ENCODE measurements around the gene SIRPA.
A peak's percentile ranks its signal among the peaks of the same experiment; 100 is the strongest.

The SIRPA gene

DNA sequence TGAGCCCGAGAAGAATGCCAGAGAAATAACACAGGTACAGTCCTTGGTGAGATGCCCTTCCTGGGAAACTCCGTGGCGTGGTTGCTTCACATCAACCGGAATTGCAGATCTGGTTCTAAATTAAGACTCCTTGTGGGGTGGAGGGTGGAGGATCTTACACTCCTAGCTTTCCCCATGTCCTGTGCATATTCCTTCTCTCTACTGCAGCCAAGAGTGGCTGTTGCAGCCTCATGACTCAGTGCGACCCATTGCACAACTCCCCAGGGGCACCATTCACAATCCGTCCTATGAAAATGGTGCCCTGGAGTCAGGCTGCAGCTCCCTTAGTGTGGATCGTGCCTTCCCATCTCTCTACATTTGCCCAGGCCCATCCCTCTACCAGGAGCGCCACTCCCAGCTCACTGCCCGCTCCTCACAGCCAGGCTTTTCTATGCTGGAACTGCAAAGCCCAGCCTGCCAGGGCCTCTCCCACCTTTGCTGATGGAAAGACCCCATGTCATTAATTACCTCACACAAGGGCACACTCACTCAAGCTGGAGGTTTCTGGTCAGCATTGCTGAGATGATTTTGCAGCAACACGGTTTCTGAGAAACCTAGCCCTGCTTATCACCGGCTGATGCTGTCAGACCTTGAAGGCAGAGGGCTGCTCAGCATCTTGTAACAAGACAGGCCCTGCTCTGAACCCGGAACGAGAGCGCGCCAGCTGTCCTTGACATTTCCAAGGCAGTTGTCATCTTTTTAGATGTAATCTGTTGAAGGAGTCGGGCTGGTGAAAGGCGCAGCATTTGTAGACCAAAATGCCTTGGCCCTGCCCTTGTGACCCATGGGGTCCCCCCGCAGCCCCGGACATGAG lies 39.7 kb downstream of the SIRPA start:
- DNase-seq: no peak

DNA sequence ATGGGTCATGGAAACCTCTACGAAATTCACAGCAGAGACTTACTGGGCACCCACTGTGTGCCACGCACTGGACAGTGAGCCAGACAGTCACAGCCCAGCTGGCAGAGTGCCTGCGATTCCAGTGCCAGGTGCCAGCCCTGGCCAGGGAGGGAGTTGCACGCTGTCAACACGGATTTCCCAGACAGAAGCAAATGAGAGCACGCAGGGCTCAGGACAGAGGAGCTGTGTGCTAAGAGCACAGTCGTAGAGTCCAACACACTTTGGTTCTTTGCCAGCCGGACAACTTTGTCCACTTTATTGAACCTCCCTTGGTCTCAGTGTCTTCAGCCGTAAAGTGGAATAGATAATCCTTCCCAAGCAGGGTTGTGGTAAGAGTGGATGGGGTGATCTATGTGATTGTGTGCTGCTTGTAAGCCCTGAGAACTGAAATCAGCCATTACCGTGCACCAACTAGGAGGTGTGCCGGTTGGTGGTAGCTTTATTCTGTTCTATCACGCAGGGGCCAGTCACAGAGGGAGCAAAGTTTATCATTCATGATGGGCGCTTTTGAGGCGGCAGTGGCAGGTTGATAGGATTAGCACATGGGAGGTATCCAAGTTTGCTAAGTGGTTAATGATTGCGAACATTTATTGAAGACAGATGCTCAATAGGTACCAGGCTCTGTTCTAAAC lies 40.6 kb downstream of the SIRPA start:
- DNase-seq: no peak

DNA sequence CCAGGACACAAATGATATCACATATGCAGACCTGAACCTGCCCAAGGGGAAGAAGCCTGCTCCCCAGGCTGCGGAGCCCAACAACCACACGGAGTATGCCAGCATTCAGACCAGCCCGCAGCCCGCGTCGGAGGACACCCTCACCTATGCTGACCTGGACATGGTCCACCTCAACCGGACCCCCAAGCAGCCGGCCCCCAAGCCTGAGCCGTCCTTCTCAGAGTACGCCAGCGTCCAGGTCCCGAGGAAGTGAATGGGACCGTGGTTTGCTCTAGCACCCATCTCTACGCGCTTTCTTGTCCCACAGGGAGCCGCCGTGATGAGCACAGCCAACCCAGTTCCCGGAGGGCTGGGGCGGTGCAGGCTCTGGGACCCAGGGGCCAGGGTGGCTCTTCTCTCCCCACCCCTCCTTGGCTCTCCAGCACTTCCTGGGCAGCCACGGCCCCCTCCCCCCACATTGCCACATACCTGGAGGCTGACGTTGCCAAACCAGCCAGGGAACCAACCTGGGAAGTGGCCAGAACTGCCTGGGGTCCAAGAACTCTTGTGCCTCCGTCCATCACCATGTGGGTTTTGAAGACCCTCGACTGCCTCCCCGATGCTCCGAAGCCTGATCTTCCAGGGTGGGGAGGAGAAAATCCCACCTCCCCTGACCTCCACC lies 42.2 kb downstream of the SIRPA start:
- no peak for DNase-seq

DNA sequence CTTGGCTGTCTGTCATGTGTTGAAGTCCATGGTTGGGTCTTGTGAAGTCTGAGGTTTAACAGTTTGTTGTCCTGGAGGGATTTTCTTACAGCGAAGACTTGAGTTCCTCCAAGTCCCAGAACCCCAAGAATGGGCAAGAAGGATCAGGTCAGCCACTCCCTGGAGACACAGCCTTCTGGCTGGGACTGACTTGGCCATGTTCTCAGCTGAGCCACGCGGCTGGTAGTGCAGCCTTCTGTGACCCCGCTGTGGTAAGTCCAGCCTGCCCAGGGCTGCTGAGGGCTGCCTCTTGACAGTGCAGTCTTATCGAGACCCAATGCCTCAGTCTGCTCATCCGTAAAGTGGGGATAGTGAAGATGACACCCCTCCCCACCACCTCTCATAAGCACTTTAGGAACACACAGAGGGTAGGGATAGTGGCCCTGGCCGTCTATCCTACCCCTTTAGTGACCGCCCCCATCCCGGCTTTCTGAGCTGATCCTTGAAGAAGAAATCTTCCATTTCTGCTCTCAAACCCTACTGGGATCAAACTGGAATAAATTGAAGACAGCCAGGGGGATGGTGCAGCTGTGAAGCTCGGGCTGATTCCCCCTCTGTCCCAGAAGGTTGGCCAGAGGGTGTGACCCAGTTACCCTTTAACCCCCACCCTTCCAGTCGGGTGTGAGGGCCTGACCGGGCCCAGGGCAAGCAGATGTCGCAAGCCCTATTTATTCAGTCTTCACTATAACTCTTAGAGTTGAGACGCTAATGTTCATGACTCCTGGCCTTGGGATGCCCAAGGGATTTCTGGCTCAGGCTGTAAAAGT lies 43.5 kb downstream of the SIRPA start:
- no peak for DNase-seq

DNA sequence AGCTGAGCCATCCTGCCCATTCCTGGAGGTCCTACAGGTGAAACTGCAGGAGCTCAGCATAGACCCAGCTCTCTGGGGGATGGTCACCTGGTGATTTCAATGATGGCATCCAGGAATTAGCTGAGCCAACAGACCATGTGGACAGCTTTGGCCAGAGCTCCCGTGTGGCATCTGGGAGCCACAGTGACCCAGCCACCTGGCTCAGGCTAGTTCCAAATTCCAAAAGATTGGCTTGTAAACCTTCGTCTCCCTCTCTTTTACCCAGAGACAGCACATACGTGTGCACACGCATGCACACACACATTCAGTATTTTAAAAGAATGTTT lies 44.0 kb downstream of the SIRPA start:
- DNase-seq: no peak

DNA sequence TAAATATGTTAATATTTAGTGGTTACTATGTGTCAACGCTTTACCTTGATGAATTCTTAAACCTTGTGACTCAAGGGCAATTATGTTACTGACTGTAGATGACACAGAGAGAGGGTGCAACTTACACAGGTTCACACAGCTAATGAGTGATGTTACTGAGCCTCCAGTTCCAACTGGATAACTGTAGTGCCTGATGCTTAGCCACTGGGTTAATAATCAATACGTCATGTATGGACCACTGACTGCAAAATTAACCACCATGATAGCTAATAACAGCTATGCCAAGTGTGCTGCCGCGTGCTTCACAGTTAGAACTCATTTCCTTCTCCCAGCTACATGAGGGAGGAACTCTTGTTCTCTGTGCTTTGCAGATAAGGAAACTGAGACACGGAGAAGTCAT lies 45.4 kb downstream of the SIRPA start:
- DNase-seq: no peak

DNA sequence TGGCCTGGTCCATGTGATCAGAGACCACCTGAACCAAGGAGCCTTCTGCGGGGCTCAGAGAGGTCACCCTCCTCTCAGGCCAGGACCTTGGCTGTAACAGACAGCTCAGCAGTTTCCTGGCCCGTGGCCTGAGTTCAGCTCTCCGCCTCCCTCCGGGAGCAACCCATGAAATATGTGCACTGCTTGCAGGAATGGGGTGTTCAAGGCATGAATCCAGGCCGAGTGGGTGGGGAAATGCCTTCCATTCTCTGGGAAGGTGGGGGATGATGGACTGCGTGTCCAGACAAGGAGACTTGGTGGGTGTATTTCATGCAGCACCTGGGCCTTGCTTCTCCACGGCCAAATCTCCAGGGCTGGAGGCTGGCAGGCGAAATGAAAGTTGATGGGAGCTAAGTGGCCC lies 46.0 kb downstream of the SIRPA start:
- no peak for DNase-seq

DNA sequence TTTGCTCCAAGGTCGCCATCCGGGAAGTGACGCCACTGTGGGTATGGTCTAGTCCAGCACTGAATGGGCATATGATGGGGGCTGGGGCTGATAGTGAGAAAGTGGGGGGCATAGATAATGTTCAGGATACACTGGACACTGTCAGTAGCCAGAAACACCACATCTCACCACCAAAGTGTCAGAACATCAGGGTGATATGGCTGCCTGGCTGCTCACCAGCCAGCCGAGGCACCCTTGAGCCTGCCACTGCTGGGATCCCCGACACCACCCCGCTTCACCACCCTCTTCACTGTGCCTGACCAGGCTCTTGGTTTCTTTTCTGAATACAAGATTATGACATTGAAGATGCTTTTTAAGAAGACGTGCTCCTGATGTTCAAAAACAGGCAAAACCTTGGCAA lies 46.9 kb downstream of the SIRPA start:
- DNase-seq: no peak

DNA sequence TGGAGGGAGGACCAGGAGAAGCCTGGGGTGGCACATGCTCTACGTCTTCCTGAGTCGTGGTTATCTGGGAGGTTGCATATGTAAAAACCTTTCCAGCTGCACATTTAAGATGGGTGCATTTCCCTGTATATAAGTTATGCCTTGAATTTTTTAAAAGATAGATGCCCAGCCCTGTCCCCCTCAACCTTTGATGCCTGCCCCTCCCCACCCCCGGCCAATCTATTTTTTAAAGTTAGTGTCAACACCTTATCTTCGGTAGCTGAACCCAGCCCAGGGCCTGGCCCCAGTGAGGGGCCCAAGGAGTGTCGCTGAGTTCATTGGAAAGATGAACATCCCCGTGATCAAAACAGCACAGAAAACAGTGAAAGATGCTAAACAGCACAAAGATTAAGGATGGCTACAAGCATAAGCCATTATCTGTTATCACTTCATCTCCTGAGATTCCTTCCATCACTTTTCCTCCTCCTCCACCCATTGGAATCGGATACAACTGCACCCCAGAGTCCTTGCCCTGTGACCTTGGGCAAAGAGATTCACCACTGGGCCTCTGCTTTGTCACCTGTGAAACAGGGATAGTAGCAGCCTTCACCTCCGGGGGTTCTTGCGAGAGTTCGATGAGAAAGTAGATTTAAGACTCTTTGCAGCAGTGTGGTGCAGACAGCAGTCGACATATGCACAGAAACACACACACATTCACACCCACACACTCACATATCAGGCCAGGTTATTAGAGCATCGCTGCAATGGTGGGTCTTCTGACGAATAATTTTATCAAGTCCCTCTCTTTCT lies 47.5 kb downstream of the SIRPA start:
- no peak for DNase-seq

DNA sequence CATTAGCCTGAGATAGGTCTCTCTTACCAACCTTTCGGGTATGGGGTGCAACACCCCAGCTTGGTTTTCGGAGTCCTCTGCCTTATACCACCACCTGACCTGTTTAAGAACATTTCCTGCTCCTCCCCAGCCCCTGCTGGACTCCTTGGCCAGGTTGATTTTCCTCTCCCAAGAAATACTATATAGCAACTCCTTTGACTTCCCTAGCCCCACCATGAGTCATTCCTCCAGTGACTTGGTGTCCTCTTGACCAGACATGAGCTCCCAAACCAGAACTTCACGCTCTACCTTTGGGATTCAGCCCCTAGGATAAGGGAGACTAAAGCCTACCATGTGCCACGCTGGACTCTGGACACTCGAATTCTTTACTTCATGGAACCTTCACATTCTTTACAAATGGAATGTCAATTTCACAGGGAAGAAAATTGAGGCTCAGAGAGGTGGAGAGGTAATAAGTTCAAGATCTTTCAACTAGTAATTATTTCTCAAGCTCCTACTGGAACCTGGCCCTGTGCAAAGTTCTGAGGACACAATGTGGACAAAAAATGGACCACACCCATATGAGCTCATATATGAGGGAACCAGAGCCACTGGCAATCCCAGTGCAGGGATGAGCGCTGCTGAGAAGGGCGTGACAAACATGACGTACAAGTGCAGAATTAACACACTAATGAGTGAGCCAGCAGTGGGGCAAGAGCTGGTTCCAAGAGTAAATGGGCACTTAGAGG lies 48.2 kb downstream of the SIRPA start:
- DNase-seq: peak; percentile 19 to 74

DNA sequence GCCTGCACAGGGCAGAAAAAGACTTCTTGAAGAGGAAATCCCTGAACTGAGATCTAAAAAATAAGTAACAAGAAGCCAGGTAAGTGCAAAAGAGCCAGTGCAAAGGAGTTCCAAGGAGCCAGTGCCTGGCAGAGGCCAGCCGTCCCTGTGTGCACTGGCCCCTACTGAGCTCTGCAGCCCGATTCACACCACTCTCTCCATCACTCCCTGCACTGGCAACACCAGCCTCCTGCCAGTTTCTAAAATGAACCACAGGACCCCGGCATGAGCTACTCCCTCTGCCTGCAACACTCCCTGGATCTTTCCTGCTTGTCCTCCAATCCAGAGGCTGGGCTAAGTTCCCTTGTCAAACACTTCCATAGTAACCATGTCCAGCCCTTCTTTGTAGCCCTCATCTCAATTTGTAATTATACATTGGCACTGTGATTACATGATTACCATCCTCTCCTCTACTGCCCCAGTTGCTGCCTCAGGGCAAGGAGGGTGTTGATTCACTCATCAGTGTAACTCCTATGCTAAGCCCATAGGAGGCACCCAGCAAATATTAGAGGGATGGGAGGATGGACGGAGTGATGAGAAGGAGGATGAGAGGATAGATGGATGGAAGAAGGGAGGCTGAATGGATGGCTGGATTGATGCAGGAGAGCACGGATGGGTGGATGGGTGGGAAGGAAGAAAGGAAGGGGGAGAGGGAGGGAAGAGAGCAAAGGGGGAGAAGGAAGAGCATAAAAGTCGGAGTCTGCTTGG lies 49.3 kb downstream of the SIRPA start:
- DNase-seq: no peak

DNA sequence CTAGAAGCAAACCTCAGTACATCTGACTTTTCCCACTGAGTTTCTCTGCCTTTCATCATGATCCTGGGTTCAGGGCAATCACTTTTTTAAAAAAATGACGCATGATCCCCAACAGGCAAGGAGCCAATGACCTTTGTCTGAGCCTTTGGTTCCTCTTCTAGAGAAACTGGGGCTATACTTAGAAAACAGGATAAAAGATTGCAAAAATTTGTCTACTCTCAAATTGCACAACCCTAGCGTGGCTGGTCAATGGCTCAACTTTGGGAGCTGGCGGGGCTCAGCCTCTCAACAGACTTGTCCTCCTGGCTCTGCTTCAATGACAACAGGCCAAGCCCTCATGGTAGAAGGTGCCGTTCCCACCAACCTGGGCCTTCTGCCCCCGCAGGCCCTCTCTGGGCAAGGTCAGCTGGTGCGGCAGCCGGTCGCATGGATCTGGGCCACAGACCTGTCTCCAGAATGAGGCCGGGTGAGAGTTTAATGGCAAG lies 50.0 kb downstream of the SIRPA start:
- peak; percentile 31 to 69 for DNase-seq

DNA sequence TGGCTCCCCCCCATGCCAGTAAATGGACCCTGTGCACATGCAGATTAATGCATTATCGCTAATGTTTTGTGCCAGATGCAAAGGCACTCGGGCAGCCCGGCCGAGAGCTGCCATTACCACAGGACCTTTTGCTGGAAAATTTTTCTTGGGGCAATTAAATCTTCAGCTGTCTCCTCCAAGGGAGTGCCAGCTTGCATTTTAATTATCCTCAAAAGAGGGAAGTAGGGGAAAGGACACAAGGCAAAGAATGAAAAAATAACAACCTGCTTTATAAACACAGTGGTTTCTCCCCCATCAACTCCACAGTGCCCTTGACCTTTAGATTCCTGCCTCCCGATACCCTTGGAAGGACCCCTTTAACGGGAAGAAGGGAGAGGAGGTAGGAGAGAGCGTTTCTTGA lies 50.5 kb downstream of the SIRPA start:
- DNase-seq: no peak

DNA sequence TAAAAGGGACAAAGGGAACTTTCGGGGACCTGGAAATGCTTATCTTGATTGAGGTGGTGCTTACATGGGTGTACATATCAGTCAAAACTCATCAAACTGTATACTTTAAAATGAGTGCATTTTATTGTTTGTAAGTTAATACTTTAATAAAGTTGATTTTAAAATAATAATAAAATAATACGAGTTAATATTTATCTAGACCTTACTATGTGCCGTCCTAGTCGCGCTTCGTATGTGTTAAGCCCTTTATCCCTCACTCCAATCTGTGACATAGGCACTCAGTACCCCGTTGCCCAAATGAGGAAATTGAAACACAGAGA lies 51.2 kb downstream of the SIRPA start:
- DNase-seq: no peak

DNA sequence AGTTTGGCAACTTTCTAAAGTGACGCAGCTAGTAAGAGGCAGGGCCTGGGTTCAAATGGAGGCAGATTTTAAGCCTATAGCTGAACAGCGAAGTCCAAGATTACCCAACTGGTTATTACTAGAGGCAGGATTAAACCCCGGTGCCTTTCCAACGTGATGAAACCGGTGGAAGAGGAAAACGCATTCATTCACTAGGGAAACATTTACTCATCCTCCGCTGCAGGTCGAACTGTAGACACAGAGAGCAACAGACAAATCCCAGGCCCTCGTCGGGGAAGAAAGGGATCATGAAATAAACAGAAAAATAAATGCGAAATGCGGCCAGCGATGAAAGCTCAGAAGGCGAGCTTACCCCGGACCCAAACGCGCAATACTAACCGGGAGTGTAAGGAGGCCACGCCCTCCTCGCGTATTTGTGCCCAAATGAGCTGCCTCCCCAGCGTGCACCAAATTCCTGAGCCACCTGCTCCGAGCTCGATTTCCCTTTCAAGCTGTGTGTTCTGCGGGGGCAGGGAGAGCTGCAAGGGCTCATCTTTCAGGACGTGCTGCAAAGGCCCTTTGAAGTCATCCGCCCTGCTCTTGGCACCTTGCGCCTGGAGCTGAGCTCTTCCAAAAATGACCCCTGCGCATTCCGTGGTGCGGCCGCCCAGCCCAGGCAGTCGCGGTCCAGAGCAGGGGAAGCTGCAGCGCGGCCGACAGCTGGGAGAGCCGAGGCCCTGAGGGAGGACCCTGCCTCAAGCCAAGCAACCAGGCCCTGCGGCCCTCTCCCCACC lies 51.7 kb downstream of the SIRPA start:
- DNase-seq: peak; percentile 21 to 60

DNA sequence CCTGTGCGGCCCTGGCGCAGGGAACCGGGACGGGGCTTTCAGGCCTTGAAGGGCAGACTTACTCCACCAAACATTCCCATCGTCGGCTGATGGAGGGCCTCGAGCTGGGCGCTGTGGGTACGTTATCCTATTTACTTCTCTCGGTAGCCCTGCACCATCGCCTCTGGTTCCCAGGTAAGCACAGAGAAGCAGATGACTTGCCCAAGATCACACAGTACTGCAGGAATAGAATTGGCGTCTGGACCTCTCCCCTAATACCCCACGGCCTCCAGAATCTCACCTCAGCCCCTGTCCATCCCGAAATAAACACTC lies 52.3 kb downstream of the SIRPA start:
- no peak for DNase-seq

DNA sequence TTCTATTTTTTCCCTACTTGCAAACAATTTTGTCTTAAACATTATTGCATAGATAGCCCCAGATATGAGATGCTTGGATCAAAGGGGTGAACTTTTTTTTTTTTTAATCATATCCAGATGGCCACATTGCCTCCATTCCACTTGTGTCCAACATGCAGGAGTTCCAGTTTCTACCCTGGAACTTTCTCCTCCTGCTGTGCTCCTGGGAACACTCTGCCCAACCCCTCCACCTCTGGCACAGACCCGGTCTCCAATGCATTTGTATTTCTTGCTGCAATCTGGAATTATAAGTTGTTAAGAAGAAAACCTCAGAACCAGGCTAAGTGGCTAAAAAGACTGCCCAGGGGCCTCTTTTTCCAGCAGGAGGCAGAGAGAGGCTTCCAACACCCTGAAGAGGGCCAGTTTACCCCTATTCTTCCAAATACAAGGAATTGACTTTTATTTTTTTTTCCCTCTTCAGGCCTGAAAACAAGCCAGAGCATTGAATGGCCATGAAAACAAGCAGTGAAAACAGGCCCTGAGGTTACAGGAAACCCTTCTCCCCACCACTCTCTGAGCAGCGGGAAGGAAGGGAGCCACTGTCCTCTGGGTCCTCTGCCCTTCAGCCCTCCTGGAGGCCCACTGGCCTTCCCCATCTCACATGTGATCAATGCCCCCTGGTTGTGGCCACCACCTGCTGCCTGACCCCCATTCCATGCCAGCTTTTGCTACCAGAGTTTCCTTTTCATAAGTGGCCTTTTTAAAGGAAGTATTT lies 54.3 kb downstream of the SIRPA start:
- DNase-seq: no peak

DNA sequence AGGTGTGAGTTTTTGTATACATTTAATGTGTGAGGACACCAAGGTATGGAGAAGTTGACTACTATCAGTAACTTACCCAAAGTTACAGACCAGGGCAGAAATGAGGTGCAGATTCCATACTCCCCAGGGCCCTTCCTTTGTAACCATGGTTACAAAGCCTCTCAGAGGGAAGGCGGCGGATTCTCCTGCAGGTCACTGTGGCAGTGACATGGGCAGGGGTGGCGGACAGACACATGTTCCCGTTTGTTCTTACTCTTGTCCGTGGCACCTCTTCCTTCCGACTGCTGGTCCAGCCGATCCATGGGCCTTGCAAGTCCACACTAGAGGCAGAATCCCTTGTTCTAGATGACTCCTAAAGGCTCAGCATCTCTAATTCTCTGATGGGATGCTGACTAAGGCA lies 55.6 kb downstream of the SIRPA start:
- DNase-seq: no peak

DNA sequence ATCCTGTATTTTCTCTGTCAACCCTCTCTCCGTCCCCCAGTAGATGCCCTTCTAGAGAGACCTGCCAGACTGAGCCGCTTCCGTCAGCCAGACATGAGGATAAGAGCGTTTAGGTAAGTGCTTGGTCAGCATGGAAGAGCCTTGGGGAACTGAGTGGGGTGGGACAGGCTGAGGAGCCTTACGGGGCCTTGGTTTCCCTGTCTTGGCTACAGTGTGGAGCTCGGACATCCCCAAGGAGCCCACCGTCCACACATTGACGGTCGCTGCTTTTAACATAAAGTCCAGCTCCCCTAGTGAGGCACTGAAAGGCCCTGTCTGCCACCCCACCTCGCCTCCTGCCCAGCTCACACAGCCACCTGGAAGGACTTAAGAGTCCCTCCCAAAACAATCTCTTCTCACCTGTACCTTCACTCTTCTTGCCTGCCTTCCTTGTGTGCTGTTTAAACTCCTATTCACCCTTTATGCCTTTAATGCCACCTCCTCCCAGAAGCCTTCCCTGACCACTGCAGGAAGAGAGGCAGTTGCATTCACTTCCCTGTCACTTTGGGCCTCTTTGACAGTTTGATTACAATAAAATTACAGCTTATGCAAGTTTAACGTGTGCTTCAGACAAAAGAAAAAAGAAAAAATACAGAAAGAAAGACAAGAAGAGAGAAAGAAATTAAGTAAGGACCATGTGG lies 56.4 kb downstream of the SIRPA start:
- DNase-seq: no peak

All from CD4-positive, alpha-beta T cell treated with Interferon alpha-2 for 1 hour (primary cell).